ENCODE results near the gene AKAIN1.

Gene AKAIN1

GRCh38 chr18:5197032-5197434 lies at the start of gene AKAIN1:
TSS of gene AKAIN1 (minus strand) at chr18:5197257. CDS start at chr18:5197053, 204 bp downstream.
- DNase-seq (ENCODE audit: low read depth in 2 of 2): no peak

- no peak for DNase-seq (ENCODE audit: low read depth in 2 of 2)
Measured at GRCh38 chr18:5244941-5245340, 47.9 kb upstream of the AKAIN1 start.

GRCh38 chr18:5239447-5239846 lies 42.4 kb upstream of the AKAIN1 start:
- DNase-seq (ENCODE audit: low read depth in 2 of 2): no peak

GRCh38 chr18:5238371-5238976 lies 41.4 kb upstream of the AKAIN1 start:
- peak; percentile 19 to 32 for DNase-seq (ENCODE audit: low read depth in 2 of 2)

- peak; percentile 69 to 83 for DNase-seq (ENCODE audit: low read depth in 2 of 2)
Measured at GRCh38 chr18:5237723-5238370, 40.8 kb upstream of the AKAIN1 start.

- peak; percentile 2 to 4 for DNase-seq (ENCODE audit: low read depth in 2 of 2)
Measured at GRCh38 chr18:5237083-5237722, 40.1 kb upstream of the AKAIN1 start.

- DNase-seq (ENCODE audit: low read depth in 2 of 2): no peak
Measured at GRCh38 chr18:5214583-5215351, 17.7 kb upstream of the AKAIN1 start.

GRCh38 chr18:5207471-5208150 lies 10.6 kb upstream of the AKAIN1 start:
- no peak for DNase-seq (ENCODE audit: low read depth in 2 of 2)

- no peak for DNase-seq (ENCODE audit: low read depth in 2 of 2)
Measured at GRCh38 chr18:5198311-5198710, 1.3 kb upstream of the AKAIN1 start.

- DNase-seq (ENCODE audit: low read depth in 2 of 2): no peak
Measured at GRCh38 chr18:5197461-5197860, 404 bp upstream of the AKAIN1 start.

- DNase-seq (ENCODE audit: low read depth in 2 of 2): no peak
Measured at GRCh38 chr18:5196253-5197031, 615 bp downstream of the AKAIN1 start.

- no peak for DNase-seq (ENCODE audit: low read depth in 2 of 2)
Measured at GRCh38 chr18:5195656-5196055, 1.4 kb downstream of the AKAIN1 start.

- no peak for DNase-seq (ENCODE audit: low read depth in 2 of 2)
Measured at GRCh38 chr18:5180254-5180653, 16.8 kb downstream of the AKAIN1 start.

- no peak for DNase-seq (ENCODE audit: low read depth in 2 of 2)
Measured at GRCh38 chr18:5178519-5178918, 18.5 kb downstream of the AKAIN1 start.

- no peak for DNase-seq (ENCODE audit: low read depth in 2 of 2)
Measured at GRCh38 chr18:5175378-5175777, 21.7 kb downstream of the AKAIN1 start.

GRCh38 chr18:5173646-5174045 lies 23.4 kb downstream of the AKAIN1 start:
- DNase-seq (ENCODE audit: low read depth in 2 of 2): no peak

- DNase-seq (ENCODE audit: low read depth in 2 of 2): no peak
Measured at GRCh38 chr18:5173236-5173635, 23.8 kb downstream of the AKAIN1 start.

- DNase-seq (ENCODE audit: low read depth in 2 of 2): no peak
Measured at GRCh38 chr18:5167831-5168230, 29.2 kb downstream of the AKAIN1 start.

- DNase-seq (ENCODE audit: low read depth in 2 of 2): no peak
Measured at GRCh38 chr18:5166606-5167280, 30.3 kb downstream of the AKAIN1 start.

- DNase-seq (ENCODE audit: low read depth in 2 of 2): no peak
Measured at GRCh38 chr18:5164903-5165302, 32.2 kb downstream of the AKAIN1 start.

All from stimulated activated CD8-positive, alpha-beta memory T cell treated with anti-CD3 and anti-CD28 coated beads, Interleukin-7, amount 100 ng/mL, for 4 hours (primary cell).